HepG2 (cell line): ENCODE results near the gene TMPO. TPM values are rescaled to one million over a fixed set of nuclear protein-coding genes. Genes with fewer than 3 reads are reported as not detected.

ENCODE experiments used
- ATM ChIP-seq: fragments of 450-650 bp; IDR thresholded peaks from 2 replicates; pipeline ENCODE4 v1.7.1; 2017; ENCODE audit warnings: mild to moderate bottlenecking, borderline replicate concordance
- EEA1 ChIP-seq: sonication (generic); formaldehyde crosslinking; IDR thresholded peaks from 2 replicates; pipeline ENCODE4 v1.5.1; 2020; ENCODE audit warnings: mild to moderate bottlenecking, missing genetic modification reagents, borderline replicate concordance
- ELF4 ChIP-seq: sonication (generic); formaldehyde crosslinking; IDR thresholded peaks from 2 replicates; pipeline ENCODE4 v1.5.0; 2020; ENCODE audit warnings: missing genetic modification reagents, mild to moderate bottlenecking, moderate library complexity, borderline replicate concordance
- FOXO1 ChIP-seq: sonication (generic); formaldehyde crosslinking; IDR thresholded peaks from 2 replicates; pipeline ENCODE4 v1.4.0; 2020; ENCODE audit warnings: missing genetic modification reagents
- GRHL1 ChIP-seq: sonication (generic); formaldehyde crosslinking; conservative IDR thresholded peaks from 2 replicates; pipeline ENCODE4 v1.8.0; 2022; ENCODE audit warnings: missing genetic modification reagents
- KLF12 ChIP-seq: sonication (generic); formaldehyde crosslinking; IDR thresholded peaks from 2 replicates; pipeline ENCODE4 v1.4.0; 2020; ENCODE audit warnings: missing genetic modification reagents, borderline replicate concordance
- MTF1 ChIP-seq: sonication (generic); formaldehyde crosslinking; IDR thresholded peaks from 2 replicates; pipeline ENCODE4 v1.5.0; 2020; ENCODE audit warnings: missing genetic modification reagents
- MXI1 ChIP-seq: IDR thresholded peaks from 3 replicates; pipeline ENCODE4 v1.6.1; 2012; ENCODE audit warnings: low read depth, low read length, inconsistent platforms, borderline replicate concordance
- NR3C1 ChIP-seq: sonication (generic); formaldehyde crosslinking; IDR thresholded peaks from 2 replicates; pipeline ENCODE4 v1.4.0; 2020; ENCODE audit warnings: missing genetic modification reagents
- PCBP2 ChIP-seq: fragments of 200-400 bp; formaldehyde crosslinking; optimal IDR thresholded peaks from 2 replicates; pipeline ENCODE3; 2018; ENCODE audit warnings: low read length, low read depth; ENCODE audit not compliant: poor library complexity, severe bottlenecking
- PLSCR1 ChIP-seq: sonication (generic); formaldehyde crosslinking; IDR thresholded peaks from 2 replicates; pipeline ENCODE4 v1.5.0; 2020; ENCODE audit warnings: missing genetic modification reagents, mild to moderate bottlenecking, borderline replicate concordance
- SATB2 ChIP-seq: sonication (generic); formaldehyde crosslinking; IDR thresholded peaks from 2 replicates; pipeline ENCODE4 v1.5.0; 2020; ENCODE audit warnings: missing genetic modification reagents
- ZBTB3 ChIP-seq: sonication (generic); formaldehyde crosslinking; IDR thresholded peaks from 2 replicates; pipeline ENCODE4 v1.4.0; 2020; ENCODE audit warnings: low read depth, mild to moderate bottlenecking, moderate library complexity, missing genetic modification reagents, borderline replicate concordance
- ZBTB37 ChIP-seq: sonication (generic); formaldehyde crosslinking; IDR thresholded peaks from 2 replicates; pipeline ENCODE4 v1.4.0; 2020; ENCODE audit warnings: mild to moderate bottlenecking, missing genetic modification reagents
- ZNF329 ChIP-seq: sonication (generic); formaldehyde crosslinking; IDR thresholded peaks from 2 replicates; pipeline ENCODE4 v1.9.0; 2021; ENCODE audit warnings: low read depth, mild to moderate bottlenecking, missing genetic modification reagents
- ZNF335 ChIP-seq: sonication (generic); formaldehyde crosslinking; IDR thresholded peaks from 2 replicates; pipeline ENCODE4 v1.4.0; 2020; ENCODE audit warnings: missing genetic modification reagents
- ZNF33B ChIP-seq: sonication (generic); formaldehyde crosslinking; IDR thresholded peaks from 2 replicates; pipeline ENCODE4 v1.5.1; 2020; ENCODE audit warnings: mild to moderate bottlenecking, missing genetic modification reagents
- ZNF564 ChIP-seq: sonication (generic); formaldehyde crosslinking; IDR thresholded peaks from 2 replicates; pipeline ENCODE4 v1.8.1; 2023; ENCODE audit warnings: mild to moderate bottlenecking, missing genetic modification reagents
- ZNF614 ChIP-seq: IDR thresholded peaks from 2 replicates; pipeline ENCODE4 v1.6.1; 2018; ENCODE audit warnings: missing biosample characterization, missing genetic modification reagents, inconsistent platforms, borderline replicate concordance
- ZNF674 ChIP-seq: sonication (generic); formaldehyde crosslinking; IDR thresholded peaks from 2 replicates; pipeline ENCODE4 v1.5.0; 2020; ENCODE audit warnings: low read depth, mild to moderate bottlenecking, missing genetic modification reagents
- ZNF772 ChIP-seq: sonication (generic); formaldehyde crosslinking; IDR thresholded peaks from 2 replicates; pipeline ENCODE4 v1.5.0; 2020; ENCODE audit warnings: mild to moderate bottlenecking, missing genetic modification reagents
- polyA plus RNA-seq, 8 experiments: library from polyadenylated mRNA; depleted of rRNA in 3 of 8; stranded (reverse) in 7 of 8; unstranded in 1 of 8; fragments of >200 nt; fragmentation: Illumina TruSeq in 4 of 8; extraction: Trizol in 4 of 8; gene quantifications; 2 replicates each; pipeline versions ENCODE4 v1.2.1 to v1.2.3, GENCODE V29; 2011 to 2016; ENCODE audit warnings: low read depth in 4 of 8, missing spikeins in 1 of 8, mixed read lengths in 1 of 8; ENCODE audit not compliant: insufficient read depth in 1 of 8
- total RNA-seq, 5 experiments: library from RNA; depleted of rRNA; stranded (reverse); fragments of >200 nt; fragmentation: Illumina TruSeq; extraction: Trizol; gene quantifications; 2 replicates each; pipeline ENCODE4 v1.2.3, GENCODE V29; 2016; ENCODE audit warnings: low read depth in 1 of 5
- TF ChIP-seq, protein P1 (sequence below): fragments of 450-650 bp; IDR thresholded peaks from 2 replicates; pipeline ENCODE4 v1.6.1; 2016

TMPO gene
- total and polyA plus RNA-seq, 2 of the 13 experiments (the other 11 are each of a cell fraction or from before 2014, with no cell fraction given) = 24.2 to 167 TPM

- TF ChIP-seq ZBTB3 (CRISPR knock-in tag) (peak; percentile 63; the same call in 1 of the 2 replicates), ELF4 (0 out of 2 replicates have a peak, but pooled peaks have one; percentile 59), ZNF564 (CRISPR knock-in tag) (peak; percentile 72; the same call in 1 of the 2 replicates), ZNF614 (CRISPR knock-in tag) (peak; percentile 64; the same call in 1 of the 2 replicates), ZNF335 (CRISPR knock-in tag) (peak; percentile 97), ZNF772 (0 out of 2 replicates have a peak, but pooled peaks have one; percentile 55), MXI1 (peak; percentile 65; the same call in 2 of the 3 replicates), KLF12 (CRISPR knock-in tag) (peak; percentile 74), PCBP2 (no peak), ZBTB37 (CRISPR knock-in tag) (no peak), GRHL1 (no peak), ZNF674 (CRISPR knock-in tag) (no peak; the same call in 1 of the 2 replicates), SATB2 (CRISPR knock-in tag) (no peak), PLSCR1 (peak; percentile 21; the same call in 1 of the 2 replicates), EEA1 (CRISPR knock-in tag) (no peak), MTF1 (no peak), ATM (no peak), FOXO1 (peak; percentile 65; the same call in 1 of the 2 replicates), ZNF33B (no peak), NR3C1 (CRISPR knock-in tag) (no peak), ZNF329 (CRISPR knock-in tag) (peak; percentile 70; the same call in 1 of the 2 replicates)
- TF ChIP-seq, protein P1, sequence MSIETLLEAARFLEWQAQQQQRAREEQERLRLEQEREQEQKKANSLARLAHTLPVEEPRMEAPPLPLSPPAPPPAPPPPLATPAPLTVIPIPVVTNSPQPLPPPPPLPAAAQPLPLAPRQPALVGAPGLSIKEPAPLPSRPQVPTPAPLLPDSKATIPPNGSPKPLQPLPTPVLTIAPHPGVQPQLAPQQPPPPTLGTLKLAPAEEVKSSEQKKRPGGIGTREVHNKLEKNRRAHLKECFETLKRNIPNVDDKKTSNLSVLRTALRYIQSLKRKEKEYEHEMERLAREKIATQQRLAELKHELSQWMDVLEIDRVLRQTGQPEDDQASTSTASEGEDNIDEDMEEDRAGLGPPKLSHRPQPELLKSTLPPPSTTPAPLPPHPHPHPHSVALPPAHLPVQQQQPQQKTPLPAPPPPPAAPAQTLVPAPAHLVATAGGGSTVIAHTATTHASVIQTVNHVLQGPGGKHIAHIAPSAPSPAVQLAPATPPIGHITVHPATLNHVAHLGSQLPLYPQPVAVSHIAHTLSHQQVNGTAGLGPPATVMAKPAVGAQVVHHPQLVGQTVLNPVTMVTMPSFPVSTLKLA = 0 out of 2 replicates have a peak, but pooled peaks have one; percentile 19
Measured at GRCh38 chr12:98593351-98594049, 78.1 kb downstream of the TMPO start, which contains the start of gene SLC25A3 (continued).
